Measurements from ENCODE around the gene SEPTIN11. TPM values are rescaled to one million over a fixed set of nuclear protein-coding genes. Genes with fewer than 3 reads are reported as not detected.

SEPTIN11 gene
- total RNA-seq (2014; rRNA removed; shearing (Covaris generic)): 255 and 283 TPM in 2 replicates

DNA sequence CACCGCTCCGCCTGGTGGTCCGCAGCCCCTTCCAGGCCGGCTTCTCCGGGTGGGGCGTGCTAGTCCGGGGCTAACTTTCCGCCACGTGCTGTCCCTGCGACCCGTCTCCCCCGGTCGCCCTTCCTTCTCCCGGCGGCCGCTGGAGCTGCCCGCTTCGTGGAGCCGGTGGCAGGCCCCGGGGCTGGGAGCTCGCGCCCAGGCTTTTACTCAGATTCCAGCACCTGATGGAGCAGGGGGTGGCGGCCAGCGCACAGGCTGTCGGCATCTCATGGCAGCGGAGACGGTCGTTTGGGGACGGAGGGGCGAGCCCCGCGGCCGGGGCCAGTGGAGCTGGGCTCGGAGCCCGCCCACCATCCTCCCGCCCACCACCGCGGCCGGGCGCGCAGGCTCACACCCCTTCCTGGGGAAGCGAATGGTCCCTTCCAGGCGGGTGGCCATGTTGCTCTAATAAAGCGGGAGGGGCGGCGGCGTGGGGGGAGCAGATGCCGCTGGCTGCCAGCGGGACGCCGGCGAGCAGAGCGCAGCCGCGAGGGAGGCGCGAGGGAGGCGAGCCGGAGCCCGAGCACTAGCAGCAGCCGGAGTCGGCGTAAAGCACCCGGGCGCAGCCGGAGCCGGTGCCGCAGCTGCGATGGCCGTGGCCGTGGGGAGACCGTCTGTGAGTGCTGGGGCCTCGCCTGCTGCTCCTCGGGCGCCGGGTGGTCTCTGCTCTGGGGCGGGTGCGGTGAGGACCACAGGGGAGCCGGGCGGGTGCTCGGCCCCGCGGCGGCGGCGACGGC, at the start of gene SEPTIN11:
Gene SEPTIN11, plus strand, starts transcription at position 477 of the 776 bp plus-strand sequence. Its CDS starts 152 bp downstream, at position 629.
- H3K4me3 ChIP-seq: peak within 1 kb of the TSS; percentile 92
- H3K4me1 ChIP-seq (replicated peaks): peaks cover 36% of the 10 kb centered on the region
- DNase-seq (ENCODE audit: low read depth in 1 of 2, low spot score in 2 of 2): peak; percentile 93 to 96
- peak within 1 kb of the TSS; percentile 83 for H3K27ac ChIP-seq
- no peaks in the 10 kb centered on the region; the same call in 1 of the 2 replicates for H3K9me3 ChIP-seq (replicated peaks)
- H3K36me3 ChIP-seq: peaks cover 77% of the 10 kb centered on the region
- no peaks in the 10 kb centered on the region for H3K27me3 ChIP-seq (replicated peaks)

DNA sequence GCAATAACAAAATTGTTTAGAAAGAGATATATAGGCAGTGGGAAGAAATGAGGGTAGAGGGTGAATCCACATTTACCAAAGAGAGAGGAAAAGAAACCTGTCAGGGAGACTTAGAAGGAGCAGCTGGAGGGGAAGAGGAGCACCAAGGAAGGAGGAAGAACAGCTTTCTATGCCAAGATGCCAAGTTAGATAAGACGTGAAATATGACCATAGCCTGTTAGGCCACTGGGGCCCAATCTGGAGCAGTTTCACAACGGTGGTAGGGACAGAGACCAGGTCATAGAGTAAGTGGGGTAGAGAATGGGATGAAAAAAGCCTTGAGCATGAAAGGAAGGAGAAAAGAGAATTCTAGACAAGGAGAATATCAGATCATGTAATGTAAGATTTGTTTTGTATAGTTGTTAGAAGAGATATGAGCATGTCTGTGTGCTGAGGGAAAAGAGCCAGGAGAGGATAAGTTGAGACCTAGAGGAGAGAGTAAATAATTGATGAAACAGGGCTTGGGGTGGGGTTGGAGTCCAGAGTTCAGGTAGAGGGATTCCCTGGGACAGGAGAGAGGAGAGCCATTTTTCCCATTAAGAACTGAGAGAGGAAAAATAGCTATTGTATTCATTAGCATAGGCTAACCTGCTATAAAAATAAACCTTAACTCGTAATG, 47.2 kb upstream of the SEPTIN11 start:
- DNase-seq (ENCODE audit: low read depth in 1 of 2, low spot score in 2 of 2): no peak
- Histone ChIP-seq H3K4me1 (replicated peaks) (peaks cover 28% of the 10 kb centered on the region), H3K4me3 (no peak overlapping the region), H3K27me3 (replicated peaks) (peaks cover 6% of the 10 kb centered on the region), H3K9me3 (replicated peaks) (no peaks in the 10 kb centered on the region; the same call in none of the 2 replicates), H3K36me3 (no peaks in the 10 kb centered on the region), H3K27ac (no peak overlapping the region)

DNA sequence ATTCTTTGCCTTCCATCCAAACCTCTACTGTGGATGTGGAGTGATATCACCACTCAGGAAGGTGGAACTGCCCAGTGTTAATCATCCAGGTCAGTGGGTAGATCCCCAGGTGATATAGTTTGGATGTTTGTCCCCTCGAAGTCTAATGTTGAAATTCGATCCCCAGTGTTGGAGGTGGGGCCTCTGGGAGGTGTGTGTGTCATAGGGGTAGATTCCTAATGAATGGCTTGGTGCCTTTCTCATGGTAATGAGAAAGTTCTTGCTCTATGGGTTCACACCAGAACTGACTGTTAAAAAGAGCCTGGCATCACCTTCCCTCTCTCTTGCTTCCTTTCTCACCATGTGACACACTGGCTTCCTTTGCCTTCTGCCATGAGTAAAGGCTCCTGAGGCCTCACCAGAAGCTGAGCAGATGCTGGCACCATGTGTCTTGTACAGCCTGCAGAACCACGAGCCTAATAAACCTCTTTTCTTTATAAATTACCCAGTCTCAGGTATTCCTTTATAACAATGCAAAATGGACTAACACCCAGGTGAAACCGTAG, 44.8 kb upstream of the SEPTIN11 start:
- Histone ChIP-seq H3K9me3 (replicated peaks) (no peaks in the 10 kb centered on the region; the same call in none of the 2 replicates), H3K4me3 (no peak overlapping the region), H3K27me3 (replicated peaks) (no peaks in the 10 kb centered on the region), H3K36me3 (no peaks in the 10 kb centered on the region), H3K27ac (peak overlapping the region; percentile 83), H3K4me1 (replicated peaks) (peaks cover 22% of the 10 kb centered on the region)
- no peak for DNase-seq (ENCODE audit: low read depth in 1 of 2, low spot score in 2 of 2)

DNA sequence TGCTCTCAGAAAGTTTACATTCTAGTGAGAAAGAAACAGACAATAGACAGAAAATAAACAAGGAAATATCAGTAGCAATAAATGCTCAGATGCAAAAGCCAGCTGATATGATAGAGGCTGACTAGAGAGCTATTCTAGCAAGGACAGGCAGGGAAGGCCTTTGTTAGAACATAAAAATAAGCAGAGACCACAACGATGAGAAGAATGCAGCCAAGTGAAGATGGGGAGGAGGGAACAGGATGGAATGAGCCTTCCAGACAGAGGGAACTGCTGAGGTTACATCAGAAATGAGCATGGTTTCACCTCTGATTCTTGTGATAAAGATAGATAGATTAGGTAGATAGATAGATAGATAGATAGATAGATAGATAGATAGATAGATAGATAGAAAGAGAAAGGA, 44.0 kb upstream of the SEPTIN11 start:
- H3K4me1 ChIP-seq (replicated peaks): peaks cover 22% of the 10 kb centered on the region
- no peak overlapping the region for H3K4me3 ChIP-seq
- DNase-seq (ENCODE audit: low read depth in 1 of 2, low spot score in 2 of 2): peak; percentile 67 to 88
- peak overlapping the region; percentile 83 for H3K27ac ChIP-seq
- no peaks in the 10 kb centered on the region for H3K27me3 ChIP-seq (replicated peaks)
- H3K36me3 ChIP-seq: no peaks in the 10 kb centered on the region
- no peaks in the 10 kb centered on the region; the same call in none of the 2 replicates for H3K9me3 ChIP-seq (replicated peaks)

DNA sequence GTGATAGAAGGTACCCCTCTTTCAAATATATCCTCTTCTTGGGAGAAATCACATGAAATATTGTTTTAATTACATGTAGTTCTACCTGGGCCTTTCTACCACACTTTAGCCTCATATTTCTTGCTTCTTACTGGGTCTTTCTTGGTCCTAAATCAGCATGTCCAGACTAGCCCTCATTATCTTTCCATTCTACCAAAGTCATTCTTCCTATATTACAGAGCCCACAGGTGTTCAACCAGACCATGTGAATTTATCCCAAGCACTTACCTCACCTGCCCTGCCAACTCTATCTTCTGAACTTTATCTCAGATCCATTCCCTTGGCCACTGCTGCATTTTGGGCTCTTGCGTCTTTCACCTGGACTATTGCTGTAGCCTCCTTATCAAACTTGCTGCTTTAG, 39.8 kb upstream of the SEPTIN11 start:
- H3K4me1 ChIP-seq (replicated peaks): peaks cover 16% of the 10 kb centered on the region
- no peak overlapping the region for H3K4me3 ChIP-seq
- H3K27ac ChIP-seq: no peak overlapping the region
- H3K9me3 ChIP-seq (replicated peaks): no peaks in the 10 kb centered on the region; the same call in 1 of the 2 replicates
- DNase-seq (ENCODE audit: low read depth in 1 of 2, low spot score in 2 of 2): no peak
- H3K27me3 ChIP-seq (replicated peaks): no peaks in the 10 kb centered on the region
- H3K36me3 ChIP-seq: no peaks in the 10 kb centered on the region

DNA sequence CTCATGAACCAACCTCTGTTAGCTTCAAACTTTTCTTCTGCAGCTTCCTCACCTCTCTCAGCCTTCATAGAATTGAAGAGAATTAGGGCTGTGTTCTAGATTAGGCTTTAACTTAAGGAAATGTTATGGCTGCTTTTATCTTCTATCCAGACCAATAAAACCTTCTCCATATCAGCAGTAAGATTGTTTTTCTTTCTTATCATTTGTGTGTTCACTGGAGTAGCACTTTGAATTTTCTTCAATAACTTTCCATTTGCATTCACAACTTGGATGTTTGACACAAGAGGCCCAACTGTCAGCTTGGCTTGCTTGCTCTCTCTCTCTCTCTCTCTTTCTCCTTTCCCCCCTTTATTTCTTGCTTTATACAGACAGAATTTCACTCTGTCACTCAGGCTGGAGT, 28.8 kb upstream of the SEPTIN11 start:
- no peaks in the 10 kb centered on the region for H3K9me3 ChIP-seq (replicated peaks)
- no peaks in the 10 kb centered on the region for H3K27me3 ChIP-seq (replicated peaks)
- H3K27ac ChIP-seq: no peak overlapping the region
- no peaks in the 10 kb centered on the region for H3K36me3 ChIP-seq
- no peak for DNase-seq (ENCODE audit: low read depth in 1 of 2, low spot score in 2 of 2)
- no peak overlapping the region for H3K4me3 ChIP-seq
- H3K4me1 ChIP-seq (replicated peaks): no peaks in the 10 kb centered on the region

DNA sequence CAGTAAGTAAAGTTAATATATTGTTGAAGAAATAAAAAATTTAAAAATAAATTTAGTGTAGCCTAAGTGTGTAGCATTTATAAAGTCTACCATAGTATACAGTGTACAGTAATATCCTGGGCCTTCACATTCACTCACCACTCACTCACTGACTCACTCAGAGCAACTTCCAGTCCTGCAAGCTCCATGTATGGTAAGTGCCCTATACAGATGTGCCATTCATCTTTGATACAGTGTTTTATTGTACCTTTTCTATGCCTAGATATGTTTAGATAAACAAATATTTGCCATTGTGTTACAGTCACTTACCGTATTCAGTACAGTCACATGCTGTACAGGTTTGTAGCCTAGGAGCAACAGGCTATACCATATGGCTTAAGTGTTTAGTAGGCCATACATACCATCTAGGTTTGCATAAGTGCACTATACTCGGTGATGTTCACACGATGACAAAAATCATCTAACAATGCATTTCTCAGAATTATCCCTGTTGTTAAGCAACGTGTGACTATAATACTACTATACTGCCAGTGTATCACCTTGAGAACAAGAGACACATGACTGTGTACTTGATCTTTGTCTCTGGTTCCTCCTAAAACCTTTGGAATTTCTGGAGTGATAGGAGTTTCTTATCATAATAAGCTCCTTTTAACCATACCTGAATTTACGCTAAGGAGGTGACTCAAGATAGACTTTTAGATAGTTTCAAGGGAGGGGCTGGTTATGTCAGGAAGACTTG, 25.8 kb upstream of the SEPTIN11 start:
- no peak overlapping the region for H3K4me3 ChIP-seq
- H3K4me1 ChIP-seq (replicated peaks): no peaks in the 10 kb centered on the region
- no peak for DNase-seq (ENCODE audit: low read depth in 1 of 2, low spot score in 2 of 2)
- H3K9me3 ChIP-seq (replicated peaks): no peaks in the 10 kb centered on the region
- H3K27ac ChIP-seq: no peak overlapping the region
- H3K27me3 ChIP-seq (replicated peaks): no peaks in the 10 kb centered on the region
- H3K36me3 ChIP-seq: no peaks in the 10 kb centered on the region

DNA sequence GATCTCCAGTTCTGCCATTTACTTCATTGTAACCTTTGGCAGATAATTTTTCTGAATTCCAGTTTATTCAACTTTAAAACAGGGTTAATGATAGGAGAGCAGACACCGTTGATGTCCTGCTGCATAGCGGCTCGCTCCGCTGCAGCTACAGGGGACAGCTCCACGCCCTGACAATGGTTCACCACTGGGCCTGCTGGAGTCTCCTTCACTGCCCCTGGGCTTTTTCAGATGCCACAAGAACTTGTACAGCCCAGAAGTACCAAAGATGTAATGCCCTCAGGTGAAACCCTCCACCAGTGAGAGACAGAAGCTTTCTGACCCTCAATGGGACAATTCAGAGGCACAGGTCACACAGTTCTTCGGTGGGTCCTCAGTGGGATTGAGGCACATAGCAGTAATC, 22.7 kb upstream of the SEPTIN11 start:
- H3K36me3 ChIP-seq: no peaks in the 10 kb centered on the region
- no peak overlapping the region for H3K4me3 ChIP-seq
- H3K27ac ChIP-seq: no peak overlapping the region
- H3K4me1 ChIP-seq (replicated peaks): peaks cover 19% of the 10 kb centered on the region
- no peaks in the 10 kb centered on the region for H3K9me3 ChIP-seq (replicated peaks)
- no peaks in the 10 kb centered on the region for H3K27me3 ChIP-seq (replicated peaks)
- DNase-seq (ENCODE audit: low read depth in 1 of 2, low spot score in 2 of 2): no peak

DNA sequence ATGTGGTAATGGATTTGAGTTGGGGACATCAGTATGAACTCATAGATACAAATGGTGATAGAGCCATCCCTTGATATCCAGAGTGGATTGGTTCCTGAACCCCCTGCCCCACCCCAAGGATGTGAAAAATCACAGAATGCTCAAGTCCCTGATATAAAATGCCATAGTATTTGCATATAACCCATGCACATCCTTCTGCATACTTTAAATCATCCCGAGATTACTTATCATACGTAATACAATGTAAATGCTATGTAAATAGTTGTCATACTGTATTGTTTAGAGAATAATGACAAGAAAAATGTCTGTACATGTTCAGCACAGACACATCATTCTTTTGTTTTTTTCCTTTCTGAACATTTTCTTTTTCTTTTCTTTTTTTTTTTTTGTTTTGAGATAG, 18.9 kb upstream of the SEPTIN11 start:
- Histone ChIP-seq H3K27ac (peak overlapping the region; percentile 35), H3K36me3 (no peaks in the 10 kb centered on the region), H3K4me1 (replicated peaks) (peaks cover 22% of the 10 kb centered on the region), H3K27me3 (replicated peaks) (no peaks in the 10 kb centered on the region), H3K4me3 (no peak overlapping the region), H3K9me3 (replicated peaks) (no peaks in the 10 kb centered on the region)
- DNase-seq (ENCODE audit: low read depth in 1 of 2, low spot score in 2 of 2): no peak

DNA sequence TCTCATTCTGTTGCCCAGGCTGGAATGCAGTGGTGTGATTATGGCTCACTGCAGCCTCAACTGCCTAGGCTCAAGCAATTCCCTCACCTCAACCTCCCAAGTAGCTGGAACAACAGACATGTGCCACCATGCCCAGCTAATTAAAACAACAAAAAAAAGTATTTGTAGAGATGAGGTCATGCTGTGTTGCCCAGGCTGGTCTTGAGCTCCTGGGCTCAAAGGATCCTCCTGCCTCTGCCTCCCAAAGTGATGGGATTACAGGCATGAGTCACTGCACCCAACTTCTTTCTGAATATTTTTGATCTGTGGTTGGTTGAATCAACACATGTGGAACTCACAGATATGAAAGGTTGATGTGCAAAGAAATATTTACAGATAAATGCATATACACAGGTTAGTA, 18.5 kb upstream of the SEPTIN11 start:
- Histone ChIP-seq H3K4me3 (no peak overlapping the region), H3K27ac (peak overlapping the region; percentile 35), H3K36me3 (no peaks in the 10 kb centered on the region), H3K9me3 (replicated peaks) (no peaks in the 10 kb centered on the region), H3K4me1 (replicated peaks) (peaks cover 22% of the 10 kb centered on the region), H3K27me3 (replicated peaks) (no peaks in the 10 kb centered on the region)
- DNase-seq (ENCODE audit: low read depth in 1 of 2, low spot score in 2 of 2): peak; percentile 76 to 84

DNA sequence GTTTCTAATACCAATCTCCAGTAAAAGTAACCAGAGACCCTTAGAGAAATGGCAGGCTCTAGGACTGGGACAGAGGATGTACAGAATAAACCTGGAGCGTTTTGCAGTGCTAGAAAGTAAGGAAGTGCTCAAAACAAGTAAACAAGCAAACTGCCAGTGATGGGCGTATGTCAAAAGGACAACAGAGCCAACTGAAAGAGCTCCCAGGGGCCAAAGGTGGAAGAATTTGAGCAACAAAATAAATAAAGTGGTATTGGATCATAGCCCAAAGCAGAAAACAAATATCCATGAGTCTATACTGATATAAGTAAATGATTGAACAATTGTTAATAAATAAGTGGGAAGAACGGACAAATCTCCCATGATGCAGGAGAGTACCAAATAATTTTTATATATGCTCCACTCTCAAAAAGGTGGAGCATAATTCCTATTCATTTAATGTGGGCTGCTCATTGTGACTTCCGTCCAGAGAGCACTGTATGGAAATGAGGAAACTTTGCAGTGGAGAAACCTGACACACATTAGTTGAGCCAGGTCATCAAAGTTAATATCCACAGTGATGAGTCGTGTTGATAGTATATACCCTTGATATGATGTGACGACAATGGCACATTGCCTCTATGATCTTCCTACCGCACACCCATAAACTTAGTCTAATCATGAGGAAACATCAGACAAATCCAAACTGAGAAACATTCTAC, 17.8 kb upstream of the SEPTIN11 start:
- no peak overlapping the region for H3K4me3 ChIP-seq
- peak overlapping the region; percentile 35 for H3K27ac ChIP-seq
- peaks cover 22% of the 10 kb centered on the region for H3K4me1 ChIP-seq (replicated peaks)
- H3K36me3 ChIP-seq: no peaks in the 10 kb centered on the region
- no peak for DNase-seq (ENCODE audit: low read depth in 1 of 2, low spot score in 2 of 2)
- no peaks in the 10 kb centered on the region for H3K9me3 ChIP-seq (replicated peaks)
- H3K27me3 ChIP-seq (replicated peaks): no peaks in the 10 kb centered on the region

DNA sequence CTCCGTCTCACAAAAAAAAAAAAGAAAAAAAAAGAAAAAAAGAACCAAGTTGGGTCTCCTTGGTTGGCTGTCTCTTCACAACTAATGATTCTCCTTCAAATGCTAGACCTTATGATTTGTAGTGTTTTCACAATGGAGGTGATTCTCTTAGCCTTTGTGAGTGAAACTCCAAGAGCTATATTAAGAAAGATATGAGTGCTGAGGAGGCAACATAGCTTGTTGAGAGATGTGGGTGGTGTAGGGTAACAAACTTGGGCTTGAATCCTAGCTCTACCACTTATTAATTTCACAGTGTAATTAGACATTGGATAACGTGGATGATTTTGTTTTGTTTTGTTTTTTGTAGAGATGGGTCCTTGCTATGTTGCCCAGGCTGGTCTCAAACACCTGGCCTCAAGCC, 10.4 kb upstream of the SEPTIN11 start:
- H3K27ac ChIP-seq: no peak overlapping the region
- no peak for DNase-seq (ENCODE audit: low read depth in 1 of 2, low spot score in 2 of 2)
- no peaks in the 10 kb centered on the region; the same call in 1 of the 2 replicates for H3K9me3 ChIP-seq (replicated peaks)

DNA sequence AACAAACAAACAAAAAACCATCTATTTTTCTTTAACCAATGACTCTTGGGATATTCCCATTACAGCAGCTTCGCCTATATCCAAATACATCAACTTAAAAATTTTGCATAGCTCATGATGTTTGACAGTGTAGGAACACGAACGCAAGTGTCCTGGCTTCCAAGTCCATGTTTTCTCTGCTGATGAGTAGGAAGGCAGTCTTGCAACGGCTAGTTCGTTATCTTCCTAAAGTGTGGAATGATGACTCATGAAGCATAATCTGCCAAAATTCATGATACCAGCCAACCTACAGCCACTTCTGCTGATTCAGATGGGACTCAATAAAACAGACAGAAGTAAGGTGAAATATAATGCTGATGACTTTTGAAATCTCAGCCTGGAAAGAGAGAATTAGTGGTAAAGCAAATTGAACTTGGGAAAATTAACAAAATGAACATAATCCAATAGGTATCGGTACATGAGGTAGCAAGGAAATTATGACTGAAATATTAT, 6.4 kb upstream of the SEPTIN11 start:
- Histone ChIP-seq H3K36me3 (peaks cover 64% of the 10 kb centered on the region), H3K9me3 (replicated peaks) (no peaks in the 10 kb centered on the region), H3K27me3 (replicated peaks) (no peaks in the 10 kb centered on the region), H3K27ac (no peak overlapping the region), H3K4me1 (replicated peaks) (peaks cover 24% of the 10 kb centered on the region), H3K4me3 (no peak overlapping the region)
- DNase-seq (ENCODE audit: low read depth in 1 of 2, low spot score in 2 of 2): no peak

More for the DNA sequence above, 10.4 kb upstream of the SEPTIN11 start:
- no peaks in the 10 kb centered on the region for H3K27me3 ChIP-seq (replicated peaks)
- peaks cover 6% of the 10 kb centered on the region; the same call in 1 of the 2 replicates for H3K4me1 ChIP-seq (replicated peaks)
- H3K4me3 ChIP-seq: no peak overlapping the region
- H3K36me3 ChIP-seq: peaks cover 28% of the 10 kb centered on the region

Measured in SJSA1 (cell line).